Measurements from ENCODE around the gene GUCY2D.

- TF ChIP-seq CTCF (IDR thresholded peaks at IDR 0.05) = no peak
- TF ChIP-seq POLR2A (IDR thresholded peaks at IDR 0.05) = no peak
- no peak for TF ChIP-seq POLR2AphosphoS5 (IDR thresholded peaks at IDR 0.05)
- no peak for TF ChIP-seq EP300 (IDR thresholded peaks at IDR 0.05)
These were observed 45.3 kb downstream of the GUCY2D start for GRCh38 chr17:8047769-8048110.
